ENCODE results near the gene CGB1. TPM values are rescaled to one million over a fixed set of nuclear protein-coding genes. Genes with fewer than 3 reads are reported as not detected.
"Not testable (repeated sequence)": the region's sequence is repeated elsewhere in the genome, so short reads cannot be mapped to it uniquely, and the experiment has no call there.

Gene CGB1
- total RNA-seq, 1 donor from 2014 or later: 13.7 TPM

DNA sequence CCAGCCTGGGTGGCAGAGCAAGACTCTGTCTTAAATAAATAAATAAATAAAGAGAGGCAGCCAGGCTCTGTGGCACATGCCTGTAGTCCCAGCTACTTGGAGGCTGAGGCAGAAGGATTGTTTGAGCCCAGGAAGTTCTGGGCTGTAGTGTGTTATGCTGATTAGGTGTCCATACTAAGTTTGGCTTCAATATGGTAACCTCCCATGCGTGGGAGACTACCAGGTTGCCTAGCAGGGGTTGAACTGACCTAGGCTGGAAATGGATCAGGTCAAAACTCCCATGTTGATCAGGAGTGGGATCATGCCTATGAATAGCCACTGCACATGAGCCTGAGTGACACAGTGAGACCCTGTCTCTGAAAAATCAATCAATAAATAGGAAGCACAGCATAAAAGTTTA, 44.6 kb upstream of the CGB1 start:
- Histone ChIP-seq H3K27me3 (ENCODE audit: control insufficient read depth, insufficient read depth, low read length) (no peaks in the 10 kb centered on the region), H3K4me3 (ENCODE audit: low read depth, low read length) (no peak overlapping the region), H3K36me3 (ENCODE audit: control insufficient read depth, insufficient read depth, low read length) (no peaks in the 10 kb centered on the region)
- TF ChIP-seq, protein P1, sequence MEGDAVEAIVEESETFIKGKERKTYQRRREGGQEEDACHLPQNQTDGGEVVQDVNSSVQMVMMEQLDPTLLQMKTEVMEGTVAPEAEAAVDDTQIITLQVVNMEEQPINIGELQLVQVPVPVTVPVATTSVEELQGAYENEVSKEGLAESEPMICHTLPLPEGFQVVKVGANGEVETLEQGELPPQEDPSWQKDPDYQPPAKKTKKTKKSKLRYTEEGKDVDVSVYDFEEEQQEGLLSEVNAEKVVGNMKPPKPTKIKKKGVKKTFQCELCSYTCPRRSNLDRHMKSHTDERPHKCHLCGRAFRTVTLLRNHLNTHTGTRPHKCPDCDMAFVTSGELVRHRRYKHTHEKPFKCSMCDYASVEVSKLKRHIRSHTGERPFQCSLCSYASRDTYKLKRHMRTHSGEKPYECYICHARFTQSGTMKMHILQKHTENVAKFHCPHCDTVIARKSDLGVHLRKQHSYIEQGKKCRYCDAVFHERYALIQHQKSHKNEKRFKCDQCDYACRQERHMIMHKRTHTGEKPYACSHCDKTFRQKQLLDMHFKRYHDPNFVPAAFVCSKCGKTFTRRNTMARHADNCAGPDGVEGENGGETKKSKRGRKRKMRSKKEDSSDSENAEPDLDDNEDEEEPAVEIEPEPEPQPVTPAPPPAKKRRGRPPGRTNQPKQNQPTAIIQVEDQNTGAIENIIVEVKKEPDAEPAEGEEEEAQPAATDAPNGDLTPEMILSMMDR (IDR thresholded peaks at IDR 0.05; ENCODE audit: insufficient read depth, low read length, poor library complexity, severe bottlenecking): no peak
- DNase-seq (ENCODE audit: low read depth): no peak

DNA sequence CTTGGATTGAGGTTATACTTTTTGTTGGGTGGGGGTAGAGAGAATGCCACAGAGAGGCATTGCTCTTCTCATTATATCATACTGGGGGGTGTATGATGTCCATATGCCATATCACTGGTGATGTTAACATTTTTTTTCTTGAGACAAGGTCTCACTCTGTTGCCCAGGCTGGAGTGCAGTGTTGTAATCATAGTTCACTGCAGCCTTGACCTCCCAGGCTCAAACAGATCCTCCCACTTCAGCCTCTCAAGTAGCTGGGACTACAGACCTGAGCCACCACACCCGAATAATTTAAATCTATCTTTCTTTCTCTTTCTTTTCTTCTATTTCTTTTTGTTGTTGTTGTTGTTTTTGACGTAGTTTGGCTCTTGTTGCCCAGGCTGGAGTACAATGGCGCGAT, 43.7 kb upstream of the CGB1 start:
- no peak overlapping the region for H3K4me3 ChIP-seq (ENCODE audit: low read depth, low read length)
- no peaks in the 10 kb centered on the region for H3K27me3 ChIP-seq (ENCODE audit: control insufficient read depth, insufficient read depth, low read length)
- no peaks in the 10 kb centered on the region for H3K36me3 ChIP-seq (ENCODE audit: control insufficient read depth, insufficient read depth, low read length)
- TF ChIP-seq, protein P1 (IDR thresholded peaks at IDR 0.05; ENCODE audit: insufficient read depth, low read length, poor library complexity, severe bottlenecking): no peak
- DNase-seq (ENCODE audit: low read depth): no peak

DNA sequence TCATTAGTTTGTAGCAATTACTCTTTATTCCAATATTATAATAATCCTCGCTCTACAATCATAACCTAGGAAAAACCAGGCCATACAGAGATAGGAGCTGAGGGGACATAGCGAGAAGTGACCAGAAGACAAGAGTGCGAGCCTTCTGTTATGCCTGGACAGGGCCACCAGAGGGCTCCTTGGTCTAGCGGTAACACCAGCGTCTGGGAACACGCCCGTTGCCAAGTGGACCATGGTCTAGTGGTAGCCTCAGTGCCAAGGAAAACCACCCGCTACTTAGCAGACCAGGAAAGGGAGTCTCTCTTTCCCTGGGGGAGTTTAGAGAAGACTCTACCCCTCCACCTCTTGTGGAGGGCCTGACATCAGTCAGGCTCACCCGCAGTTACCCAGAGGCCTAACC, 38.2 kb upstream of the CGB1 start:
- H3K27me3 ChIP-seq (ENCODE audit: control insufficient read depth, insufficient read depth, low read length): peaks cover 33% of the 10 kb centered on the region
- TF ChIP-seq, protein P1 (IDR thresholded peaks at IDR 0.05; ENCODE audit: insufficient read depth, low read length, poor library complexity, severe bottlenecking): peak; percentile 58
- H3K36me3 ChIP-seq (ENCODE audit: control insufficient read depth, insufficient read depth, low read length); H3K4me3 ChIP-seq (ENCODE audit: low read depth, low read length): not testable (repeated sequence)
- DNase-seq (ENCODE audit: low read depth): peak; percentile 18

- Histone ChIP-seq H3K27me3 (ENCODE audit: control insufficient read depth, insufficient read depth, low read length) (peaks cover 39% of the 10 kb centered on the region), H3K36me3 (ENCODE audit: control insufficient read depth, insufficient read depth, low read length) (no peaks in the 10 kb centered on the region), H3K4me3 (ENCODE audit: low read depth, low read length) (no peak overlapping the region)
- no peak for DNase-seq (ENCODE audit: low read depth)
- TF ChIP-seq, protein P1 (IDR thresholded peaks at IDR 0.05; ENCODE audit: insufficient read depth, low read length, poor library complexity, severe bottlenecking): peak; percentile 42
Measured at GRCh38 chr19:49073514-49074378, 37.1 kb upstream of the CGB1 start.

DNA sequence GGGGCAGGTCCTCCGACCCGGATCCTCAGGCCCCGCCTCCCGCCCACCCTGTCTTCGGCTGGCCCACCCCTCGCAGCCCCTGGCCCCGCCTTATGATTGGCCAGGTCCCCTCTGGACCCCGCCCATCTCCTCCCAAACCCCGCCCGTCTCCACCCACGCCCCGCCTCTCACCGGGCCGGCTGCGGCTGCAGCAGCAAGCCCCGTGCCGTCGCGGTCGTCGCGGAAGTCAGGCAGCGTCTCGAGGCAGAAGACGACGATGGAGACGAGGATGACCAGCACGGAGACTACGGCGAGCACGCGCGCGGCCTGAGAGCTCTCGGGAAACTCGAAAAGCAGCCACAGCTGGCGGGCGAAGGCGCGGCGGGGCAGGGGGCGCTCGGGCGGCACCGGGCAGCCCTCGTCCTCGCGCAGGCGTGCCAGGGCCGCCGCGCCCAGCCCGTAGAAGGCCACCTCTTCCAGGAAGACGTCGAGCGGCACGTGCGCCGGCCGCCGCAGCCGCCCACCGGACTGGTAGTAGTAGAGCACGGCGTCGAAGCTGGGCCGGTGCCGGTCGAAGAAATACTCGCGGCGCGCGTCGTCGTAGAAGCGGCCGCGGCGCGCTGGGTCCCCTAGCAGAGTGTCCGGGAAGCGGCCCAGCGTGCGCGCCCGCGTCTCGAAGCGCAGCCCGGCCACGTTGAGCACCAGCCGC, 35.3 kb upstream of the CGB1 start:
- H3K4me3 ChIP-seq (ENCODE audit: low read depth, low read length): no peak overlapping the region
- TF ChIP-seq, protein P1 (IDR thresholded peaks at IDR 0.05; ENCODE audit: insufficient read depth, low read length, poor library complexity, severe bottlenecking): no peak
- no peaks in the 10 kb centered on the region for H3K36me3 ChIP-seq (ENCODE audit: control insufficient read depth, insufficient read depth, low read length)
- peaks cover 39% of the 10 kb centered on the region for H3K27me3 ChIP-seq (ENCODE audit: control insufficient read depth, insufficient read depth, low read length)
- DNase-seq (ENCODE audit: low read depth): no peak
